Ishikawa (cell line): ENCODE data around the gene WDR72.

Experiments used
- CEBPB ChIP-seq: IDR thresholded peaks from 2 replicates; pipeline ENCODE4 v1.6.1; 2012
- CREB1 ChIP-seq: IDR thresholded peaks from 2 replicates; pipeline ENCODE4 v1.6.1; 2012; ENCODE audit warnings: low read depth
- EGR1 ChIP-seq: IDR thresholded peaks from 2 replicates; pipeline ENCODE4 v1.6.1; 2012
- EP300 ChIP-seq: IDR thresholded peaks from 2 replicates; pipeline ENCODE4 v1.6.1; 2012; ENCODE audit warnings: borderline replicate concordance
- FOXM1 ChIP-seq: IDR thresholded peaks from 2 replicates; pipeline ENCODE4 v1.6.1; 2012; ENCODE audit warnings: low read depth, borderline replicate concordance
- MAX ChIP-seq: IDR thresholded peaks from 2 replicates; pipeline ENCODE4 v1.6.1; 2012
- NFIC ChIP-seq: IDR thresholded peaks from 2 replicates; pipeline ENCODE4 v1.6.1; 2012
- RAD21 ChIP-seq: IDR thresholded peaks from 2 replicates; pipeline ENCODE4 v1.6.1; 2012; ENCODE audit warnings: low read depth
- REST ChIP-seq: IDR thresholded peaks from 2 replicates; pipeline ENCODE4 v1.6.1; 2012; ENCODE audit warnings: low read depth, mild to moderate bottlenecking
- TAF1 ChIP-seq: IDR thresholded peaks from 2 replicates; pipeline ENCODE4 v1.6.1; 2012; ENCODE audit warnings: low read depth, mild to moderate bottlenecking
- TCF12 ChIP-seq: IDR thresholded peaks from 2 replicates; pipeline ENCODE4 v1.6.1; 2012; ENCODE audit warnings: low read depth
- TEAD4 ChIP-seq: IDR thresholded peaks from 2 replicates; pipeline ENCODE4 v1.6.1; 2012
- USF1 ChIP-seq: IDR thresholded peaks from 2 replicates; pipeline ENCODE4 v1.6.1; 2012
- YY1 ChIP-seq: IDR thresholded peaks from 2 replicates; pipeline ENCODE4 v1.6.1; 2012; ENCODE audit warnings: low read depth
- ZBTB7A ChIP-seq: IDR thresholded peaks from 2 replicates; pipeline ENCODE4 v1.6.1; 2012; ENCODE audit warnings: low read depth

Gene WDR72

GRCh38 chr15:53670701-53671100 lies 88.8 kb downstream of the WDR72 start:
- TF ChIP-seq RAD21 (no peak), CREB1 (no peak), USF1 (no peak), REST (no peak), MAX (no peak), ZBTB7A (no peak), TAF1 (no peak), NFIC (no peak), CEBPB (no peak), TEAD4 (no peak), YY1 (no peak), FOXM1 (no peak), TCF12 (no peak)

GRCh38 chr15:53665930-53666329 lies 93.5 kb downstream of the WDR72 start:
- no peak for TF ChIP-seq CREB1
- TF ChIP-seq MAX, result no peak
- TF ChIP-seq TEAD4, result no peak
- no peak for TF ChIP-seq CEBPB
- no peak for TF ChIP-seq YY1
- TF ChIP-seq RAD21, result no peak
- TF ChIP-seq EP300, result no peak
- TF ChIP-seq NFIC, result no peak
- TF ChIP-seq ZBTB7A, result no peak
- TF ChIP-seq EGR1, result no peak
- no peak for TF ChIP-seq TAF1
- TF ChIP-seq USF1, result no peak

- TF ChIP-seq MAX (no peak), TEAD4 (no peak), REST (no peak), RAD21 (no peak), USF1 (no peak), EP300 (no peak), YY1 (no peak), EGR1 (no peak), TCF12 (no peak)
Measured at GRCh38 chr15:53658827-53659555, 100.5 kb downstream of the WDR72 start.

- TF ChIP-seq NFIC (no peak), CREB1 (no peak), USF1 (no peak), RAD21 (no peak), ZBTB7A (no peak), EP300 (no peak), REST (no peak), CEBPB (no peak), TAF1 (no peak)
Measured at GRCh38 chr15:53658255-53658654, 101.2 kb downstream of the WDR72 start.
